Prostate gland (tissue), 2 donors: ENCODE results near the gene ZNF223.

Experiments
- POLR2AphosphoS5 ChIP-seq: sonication (generic); formaldehyde crosslinking; IDR thresholded peaks from one replicate; pipeline ENCODE4 v1.6.1; 2017; ENCODE audit warnings: antibody characterized with exemption
- TF ChIP-seq, protein P1 (sequence below), 4 experiments: fragments of 200-600 bp in 2 of 4; fragments of 450-650 bp in 2 of 4; sonication (generic) in 2 of 4; IDR thresholded peaks; 1 replicate in 3 of 4; 2 replicates in 1 of 4; pipeline ENCODE4 v1.5.1; 2016 to 2019; ENCODE audit warnings: antibody characterized with exemption in 4 of 4, mild to moderate bottlenecking in 2 of 4, moderate library complexity in 2 of 4

DNA sequence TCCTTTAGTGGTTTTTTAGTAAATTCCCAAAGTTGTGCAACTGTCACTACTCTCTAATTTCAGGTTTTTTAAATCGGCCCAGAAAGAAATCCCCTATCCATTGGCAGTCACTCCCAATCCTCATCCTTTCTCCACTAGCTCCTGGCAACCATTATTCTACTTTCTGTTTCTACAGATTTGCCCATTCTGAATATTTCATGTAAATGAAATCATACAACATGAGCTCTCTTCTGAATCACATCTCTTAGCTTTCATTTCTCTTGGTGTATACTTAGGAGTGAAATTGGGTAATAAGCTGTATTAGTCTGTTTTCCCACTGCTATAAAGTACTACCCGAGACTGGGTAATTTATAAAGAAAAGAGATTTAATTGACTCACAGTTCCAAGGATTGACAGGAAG, 9.7 kb upstream of the ZNF223 start:
- TF ChIP-seq, protein P1, sequence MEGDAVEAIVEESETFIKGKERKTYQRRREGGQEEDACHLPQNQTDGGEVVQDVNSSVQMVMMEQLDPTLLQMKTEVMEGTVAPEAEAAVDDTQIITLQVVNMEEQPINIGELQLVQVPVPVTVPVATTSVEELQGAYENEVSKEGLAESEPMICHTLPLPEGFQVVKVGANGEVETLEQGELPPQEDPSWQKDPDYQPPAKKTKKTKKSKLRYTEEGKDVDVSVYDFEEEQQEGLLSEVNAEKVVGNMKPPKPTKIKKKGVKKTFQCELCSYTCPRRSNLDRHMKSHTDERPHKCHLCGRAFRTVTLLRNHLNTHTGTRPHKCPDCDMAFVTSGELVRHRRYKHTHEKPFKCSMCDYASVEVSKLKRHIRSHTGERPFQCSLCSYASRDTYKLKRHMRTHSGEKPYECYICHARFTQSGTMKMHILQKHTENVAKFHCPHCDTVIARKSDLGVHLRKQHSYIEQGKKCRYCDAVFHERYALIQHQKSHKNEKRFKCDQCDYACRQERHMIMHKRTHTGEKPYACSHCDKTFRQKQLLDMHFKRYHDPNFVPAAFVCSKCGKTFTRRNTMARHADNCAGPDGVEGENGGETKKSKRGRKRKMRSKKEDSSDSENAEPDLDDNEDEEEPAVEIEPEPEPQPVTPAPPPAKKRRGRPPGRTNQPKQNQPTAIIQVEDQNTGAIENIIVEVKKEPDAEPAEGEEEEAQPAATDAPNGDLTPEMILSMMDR (IDR thresholded peaks at IDR 0.05): no peak
- TF ChIP-seq POLR2AphosphoS5: no peak
